Loucy (cell line): ENCODE data around the gene PUDP.

Source experiments
- H2AFZ ChIP-seq: fragments of 200-600 bp; sonication (generic); 2 replicates; pipeline ENCODE4 v1.6.0; 2016; ENCODE audit warnings: antibody characterized with exemption, mild to moderate bottlenecking, low read length, moderate library complexity
- H3F3A ChIP-seq: fragments of 200-600 bp; 2 replicates; pipeline ENCODE4 v1.6.0; 2016; ENCODE audit warnings: antibody characterized with exemption, low read depth, mild to moderate bottlenecking
- H3K27me3 ChIP-seq: fragments of 200-600 bp; sonication (generic); 2 replicates; pipeline ENCODE4 v1.6.1; 2014; ENCODE audit warnings: low read length, mild to moderate bottlenecking; ENCODE audit not compliant: insufficient read depth, poor library complexity, severe bottlenecking
- H3K36me3 ChIP-seq: fragments of 200-600 bp; sonication (generic); 2 replicates; pipeline ENCODE4 v1.6.1; 2016; ENCODE audit warnings: low read length; ENCODE audit not compliant: insufficient read depth
- H3K4me1 ChIP-seq: fragments of 200-600 bp; sonication (generic); 2 replicates; pipeline ENCODE4 v1.5.1; 2014; ENCODE audit warnings: low read length, mild to moderate bottlenecking; ENCODE audit not compliant: insufficient read depth, poor library complexity, severe bottlenecking
- H3K4me2 ChIP-seq: fragments of 200-600 bp; sonication (generic); 2 replicates; pipeline ENCODE4 v1.6.0; 2014; ENCODE audit warnings: antibody characterized with exemption, low read length, low read depth, mild to moderate bottlenecking; ENCODE audit not compliant: poor library complexity, severe bottlenecking
- H3K4me3 ChIP-seq: fragments of 200-600 bp; sonication (generic); 2 replicates; pipeline ENCODE4 v1.5.1; 2014; ENCODE audit warnings: low read length, mild to moderate bottlenecking, mixed read lengths; ENCODE audit not compliant: poor library complexity, severe bottlenecking
- H3K79me2 ChIP-seq: fragments of 200-600 bp; sonication (generic); 2 replicates; pipeline ENCODE4 v1.6.1; 2014; ENCODE audit warnings: low read length; ENCODE audit not compliant: insufficient read depth
- H3K9ac ChIP-seq: fragments of 200-600 bp; sonication (generic); 2 replicates; pipeline ENCODE4 v1.6.0; 2014; ENCODE audit warnings: mild to moderate bottlenecking, low read depth, low read length, moderate library complexity; ENCODE audit not compliant: poor library complexity, severe bottlenecking
- H3K9me2 ChIP-seq: fragments of 200-600 bp; sonication (generic); replicated peaks from 2 replicates; pipeline ENCODE4 v1.6.1; 2016; ENCODE audit warnings: low read depth, low read length, mixed read lengths
- H3K9me3 ChIP-seq: fragments of 200-600 bp; sonication (generic); 2 replicates; pipeline ENCODE4 v1.6.1; 2014; ENCODE audit warnings: mild to moderate bottlenecking, antibody characterized with exemption, low read length, low read depth; ENCODE audit not compliant: insufficient read depth
- H4K20me1 ChIP-seq: fragments of 200-600 bp; sonication (generic); 2 replicates; pipeline ENCODE4 v1.6.0; 2014; ENCODE audit warnings: antibody characterized with exemption, low read length, mild to moderate bottlenecking; ENCODE audit not compliant: insufficient read depth, poor library complexity, severe bottlenecking
- CTCF ChIP-seq: fragments of 200-600 bp; sonication (generic); conservative IDR thresholded peaks from 2 replicates; pipeline ENCODE4 v1.5.1; 2014; ENCODE audit warnings: mild to moderate bottlenecking, antibody characterized with exemption, low read length
- EZH2phosphoT487 ChIP-seq: fragments of 200-600 bp; IDR thresholded peaks from 2 replicates; pipeline ENCODE4 v1.6.1; 2018; ENCODE audit warnings: antibody characterized with exemption, mild to moderate bottlenecking, moderate library complexity, borderline replicate concordance

Gene PUDP

GRCh38 chrX:7147978-7148854 lies at the start of gene PUDP:
Gene PUDP, minus strand, starts transcription at chrX:7148153. Its CDS starts 40 bp downstream, at chrX:7148113.
- TF ChIP-seq CTCF (peak; percentile 23), EZH2phosphoT487 (no peak)
- no peaks in the 10 kb centered on the region for H3K36me3 ChIP-seq
- H2AFZ ChIP-seq, result peak within 1 kb of the TSS; percentile 98
- H3F3A ChIP-seq, result no peaks in the 10 kb centered on the region
- no peaks in the 10 kb centered on the region for H3K27me3 ChIP-seq
- H3K4me1 ChIP-seq, result peaks cover 35% of the 10 kb centered on the region
- H4K20me1 ChIP-seq, result peaks cover 7% of the 10 kb centered on the region
- peak within 1 kb of the TSS; percentile 99 for H3K4me3 ChIP-seq
- H3K79me2 ChIP-seq, result peaks cover 67% of the 10 kb centered on the region
- H3K9ac ChIP-seq, result peak within 1 kb of the TSS; percentile 89
- H3K9me3 ChIP-seq, result no peaks in the 10 kb centered on the region
- peak within 1 kb of the TSS; percentile 85 for H3K4me2 ChIP-seq
- H3K9me2 ChIP-seq, result no peaks in the 10 kb centered on the region

GRCh38 chrX:7194606-7195005 lies 46.7 kb upstream of the PUDP start:
- Histone ChIP-seq H3K9ac (no peak overlapping the region), H3K4me1 (no peaks in the 10 kb centered on the region), H3K4me3 (no peak overlapping the region), H2AFZ (no peak overlapping the region), H3K4me2 (no peak overlapping the region), H3F3A (no peaks in the 10 kb centered on the region), H3K9me3 (no peaks in the 10 kb centered on the region), H3K9me2 (no peaks in the 10 kb centered on the region), H3K36me3 (no peaks in the 10 kb centered on the region), H3K27me3 (no peaks in the 10 kb centered on the region), H3K79me2 (no peaks in the 10 kb centered on the region), H4K20me1 (no peaks in the 10 kb centered on the region)
- TF ChIP-seq CTCF (no peak), EZH2phosphoT487 (no peak)

- no peaks in the 10 kb centered on the region for H3K9me3 ChIP-seq
- H3K4me3 ChIP-seq, result no peak overlapping the region
- H3K4me2 ChIP-seq, result no peak overlapping the region
- H3K9ac ChIP-seq, result no peak overlapping the region
- no peaks in the 10 kb centered on the region for H3K4me1 ChIP-seq
- TF ChIP-seq CTCF, result no peak
- TF ChIP-seq EZH2phosphoT487, result no peak
- H3F3A ChIP-seq, result no peaks in the 10 kb centered on the region
- H3K79me2 ChIP-seq, result no peaks in the 10 kb centered on the region
- H3K36me3 ChIP-seq, result no peaks in the 10 kb centered on the region
- H4K20me1 ChIP-seq, result no peaks in the 10 kb centered on the region
- no peak overlapping the region for H2AFZ ChIP-seq
- H3K9me2 ChIP-seq, result no peaks in the 10 kb centered on the region
- H3K27me3 ChIP-seq, result no peaks in the 10 kb centered on the region
Observed at GRCh38 chrX:7192871-7193270, 44.9 kb upstream of the PUDP start.
